Erythroblast (primary cell): ENCODE data around the gene C4BPB.

Experiments
- GATA1 ChIP-seq: IDR thresholded peaks from 2 replicates; pipeline ENCODE4 v1.6.1; 2011; ENCODE audit warnings: low read depth, mild to moderate bottlenecking, control low read depth, low read length, moderate library complexity
- POLR2A ChIP-seq: IDR thresholded peaks from 2 replicates; pipeline ENCODE4 v1.6.1; 2011; ENCODE audit warnings: mild to moderate bottlenecking, low read length

DNA sequence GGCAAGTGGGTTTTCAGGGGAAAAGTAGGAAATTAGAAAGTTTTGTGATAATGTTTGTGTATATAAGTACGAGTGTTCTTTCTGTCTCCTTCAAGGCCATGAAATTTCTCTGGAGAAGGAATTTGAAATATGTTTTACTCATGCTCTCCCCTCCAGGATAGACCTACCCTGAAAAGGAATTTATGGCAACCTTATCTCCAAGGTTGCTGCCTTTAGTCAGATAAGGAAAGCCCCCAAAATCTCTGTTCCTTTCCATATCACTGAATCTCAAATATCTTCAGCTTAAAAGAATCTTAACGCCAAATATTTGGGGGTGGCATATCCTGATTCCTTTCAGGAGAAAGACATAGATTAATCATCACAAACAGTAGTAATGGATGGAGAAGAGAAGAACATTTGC is 499 bp upstream of the C4BPB start:
- TF ChIP-seq POLR2A = no peak
- TF ChIP-seq GATA1 = no peak
